ENCODE results near the gene KIF1B. TPM values are rescaled to one million over a fixed set of nuclear protein-coding genes. Genes with fewer than 3 reads are reported as not detected.
A peak's percentile ranks its signal among the peaks of the same experiment; 100 is the strongest.

The KIF1B gene
- polyA plus RNA-seq, 3 donors from 2014 or later = 1.2 to 2.4 (median 1.8) TPM

GRCh38 chr1:10387677-10388386 lies 177.5 kb downstream of the KIF1B start:
- no peak for DNase-seq
- Mint-ChIP-seq H3K27me3 (ENCODE audit: low read depth in 3 of 3) (peaks cover 0 to 3% (median 2%) of the 10 kb centered on the region in 3 donors), H3K27ac (no peak overlapping the region)

GRCh38 chr1:10388387-10388715 lies 178.0 kb downstream of the KIF1B start:
- Mint-ChIP-seq H3K9me3 (no peaks in the 10 kb centered on the region), H3K4me3 (no peak overlapping the region), H3K27ac (no peak overlapping the region), H3K36me3 (peaks cover 0 to 7% (median 3%) of the 10 kb centered on the region in 3 donors), H3K4me1 (no peaks in the 10 kb centered on the region), H3K27me3 (ENCODE audit: low read depth in 3 of 3) (peaks cover 0 to under 1% (median under 1%) of the 10 kb centered on the region in 3 donors)
- no peak for DNase-seq

More at GRCh38 chr1:10387677-10388386, 177.5 kb downstream of the KIF1B start:
- H3K4me3 Mint-ChIP-seq = no peak overlapping the region
- H3K36me3 Mint-ChIP-seq = peaks cover 0 to 12% (median 4%) of the 10 kb centered on the region in 3 donors
- no peaks in the 10 kb centered on the region for H3K9me3 Mint-ChIP-seq
- H3K4me1 Mint-ChIP-seq = no peaks in the 10 kb centered on the region

DNA sequence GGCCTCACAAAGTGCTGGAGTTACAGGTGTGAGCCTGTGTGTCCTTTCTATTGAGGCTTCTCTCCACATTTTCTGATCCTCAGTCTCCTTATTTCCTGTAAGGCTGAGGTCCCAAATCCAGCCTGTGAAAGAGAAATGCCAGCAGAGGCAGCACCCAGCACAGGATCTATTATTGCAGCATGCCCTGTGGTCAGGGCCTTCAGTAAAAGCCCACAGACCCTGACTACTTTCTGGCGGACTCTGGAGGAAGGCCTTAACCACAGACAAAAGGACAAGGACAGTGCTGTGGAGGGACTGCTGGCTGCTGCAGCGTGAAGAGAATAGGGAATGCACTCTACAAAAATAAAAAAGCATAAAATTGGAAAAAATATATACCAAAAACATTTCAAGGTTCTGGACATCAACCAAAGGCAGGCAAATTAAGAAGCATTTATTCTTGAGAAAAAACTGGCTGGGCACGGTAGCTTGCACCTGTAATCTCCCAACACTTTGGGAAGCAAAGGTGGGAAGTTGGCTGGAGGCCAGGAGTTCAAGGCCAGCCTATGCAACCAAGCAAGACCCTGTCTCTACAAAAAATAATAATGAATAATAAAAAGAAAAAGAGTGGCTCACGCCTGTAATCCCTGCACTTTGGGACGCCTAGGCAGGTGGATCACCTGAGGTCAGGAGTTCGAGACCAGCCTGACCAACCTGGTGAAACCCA lies 179.1 kb downstream of the KIF1B start:
- DNase-seq = no peak
- Mint-ChIP-seq H3K27ac (no peak overlapping the region), H3K36me3 (peaks cover 0 to under 1% (median under 1%) of the 10 kb centered on the region in 3 donors), H3K9me3 (no peaks in the 10 kb centered on the region), H3K4me3 (no peak overlapping the region), H3K4me1 (no peaks in the 10 kb centered on the region), H3K27me3 (ENCODE audit: low read depth in 3 of 3) (peaks cover 0 to 2% (median 0%) of the 10 kb centered on the region in 3 donors)

GRCh38 chr1:10396870-10397269 lies 186.5 kb downstream of the KIF1B start:
- Mint-ChIP-seq H3K27me3 (ENCODE audit: low read depth in 3 of 3) (peaks cover 0 to 5% (median 4%) of the 10 kb centered on the region in 3 donors), H3K27ac (no peak overlapping the region), H3K4me1 (peaks cover 21 to 26% of the 10 kb centered on the region in 2 donors), H3K9me3 (no peaks in the 10 kb centered on the region), H3K4me3 (peak overlapping the region in 4 of 5 donors; percentile 39 to 74 (median 46)), H3K36me3 (peaks cover 0 to 3% (median 0%) of the 10 kb centered on the region in 3 donors)
- DNase-seq = no peak

DNA sequence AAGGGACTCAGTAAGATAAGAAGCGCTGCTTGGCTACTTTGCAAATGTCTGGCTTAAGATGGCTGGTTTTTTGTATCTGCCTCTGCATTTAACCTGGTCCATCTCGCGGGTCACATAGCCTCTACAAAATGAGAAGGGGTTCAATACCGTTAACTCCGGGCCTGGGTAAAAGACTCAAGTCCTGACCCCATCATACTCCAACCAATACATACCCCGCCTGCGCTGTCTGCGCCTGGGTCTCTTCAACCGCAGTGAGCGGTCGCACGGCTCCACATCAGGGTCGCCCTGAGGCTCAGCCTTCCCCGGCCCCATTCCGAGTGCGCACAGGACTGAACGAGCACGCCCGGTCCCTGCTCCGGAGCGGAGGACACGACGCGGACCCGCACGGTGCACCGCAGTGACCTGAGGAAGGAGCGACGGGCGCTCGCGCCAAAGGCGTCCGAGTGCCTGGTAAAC lies 187.9 kb downstream of the KIF1B start:
- DNase-seq = no peak
- Mint-ChIP-seq H3K27me3 (ENCODE audit: low read depth in 3 of 3) (peaks cover 0 to 5% (median 4%) of the 10 kb centered on the region in 3 donors), H3K27ac (peak overlapping the region; percentile 51 to 88 (median 78)), H3K36me3 (peaks cover 0 to 6% (median 0%) of the 10 kb centered on the region in 3 donors), H3K4me1 (peaks cover 21 to 26% of the 10 kb centered on the region in 2 donors), H3K4me3 (peak overlapping the region; percentile 92 to 95 (median 93)), H3K9me3 (no peaks in the 10 kb centered on the region)

- H3K4me3 Mint-ChIP-seq = peak within 1 kb of the TSS; percentile 92 to 95 (median 94)
- peaks cover 0 to 4% (median 3%) of the 10 kb centered on the region in 3 donors for H3K27me3 Mint-ChIP-seq (ENCODE audit: low read depth in 3 of 3)
- H3K36me3 Mint-ChIP-seq = peaks cover 4 to 11% (median 5%) of the 10 kb centered on the region in 3 donors
- peak within 1 kb of the TSS; percentile 77 to 88 (median 80) for H3K27ac Mint-ChIP-seq
- H3K4me1 Mint-ChIP-seq = peaks cover 21 to 26% of the 10 kb centered on the region in 2 donors
- DNase-seq = peak; percentile 95 to 96 (median 95)
- no peaks in the 10 kb centered on the region for H3K9me3 Mint-ChIP-seq
These were observed 188.5 kb downstream of the KIF1B start, which contains the start of gene PGD for GRCh38 chr1:10398734-10399443. Gene PGD (plus strand): TSS chr1:10399064. CDS start chr1:10399118, 54 bp downstream.

DNA sequence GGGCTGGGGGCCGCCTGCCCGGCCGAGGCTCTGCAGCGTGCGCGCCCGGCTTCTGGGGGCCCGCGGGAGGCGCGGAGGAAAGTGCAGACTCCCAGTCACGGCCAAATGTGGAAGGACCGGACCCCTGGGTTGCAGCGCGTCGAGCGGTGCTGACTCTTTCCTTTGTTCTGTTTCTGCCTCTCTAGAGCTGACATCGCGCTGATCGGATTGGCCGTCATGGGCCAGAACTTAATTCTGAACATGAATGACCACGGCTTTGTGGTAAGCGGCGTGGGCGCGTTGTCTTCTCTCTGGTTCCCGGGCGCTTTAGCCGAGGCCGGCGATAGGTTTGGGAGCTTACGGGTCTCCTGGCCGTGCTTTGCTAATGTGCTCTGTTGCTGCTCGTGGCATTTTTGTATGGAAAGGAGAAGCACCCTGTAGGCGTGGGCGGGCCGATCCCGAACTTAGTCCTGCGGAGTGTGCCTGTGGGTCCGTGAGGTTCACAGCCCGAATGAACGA lies 189.1 kb downstream of the KIF1B start:
- peak overlapping the region; percentile 86 to 94 (median 91) for H3K4me3 Mint-ChIP-seq
- DNase-seq = no peak
- peaks cover 0 to 6% (median 3%) of the 10 kb centered on the region in 3 donors for H3K27me3 Mint-ChIP-seq (ENCODE audit: low read depth in 3 of 3)
- no peaks in the 10 kb centered on the region for H3K9me3 Mint-ChIP-seq
- peaks cover 8 to 17% (median 10%) of the 10 kb centered on the region in 3 donors for H3K36me3 Mint-ChIP-seq
- H3K4me1 Mint-ChIP-seq = peaks cover 21 to 26% of the 10 kb centered on the region in 2 donors
- H3K27ac Mint-ChIP-seq = peak overlapping the region; percentile 56 to 82 (median 78)

GRCh38 chr1:10400013-10400412 lies 189.6 kb downstream of the KIF1B start:
- H3K4me1 Mint-ChIP-seq = peaks cover 21 to 26% of the 10 kb centered on the region in 2 donors
- H3K27me3 Mint-ChIP-seq (ENCODE audit: low read depth in 3 of 3) = peaks cover 0 to 6% (median 3%) of the 10 kb centered on the region in 3 donors
- H3K9me3 Mint-ChIP-seq = no peaks in the 10 kb centered on the region
- H3K4me3 Mint-ChIP-seq = peak overlapping the region; percentile 86 to 94 (median 91)
- peak overlapping the region in 4 of 6 donors; percentile 72 to 82 (median 79) for H3K27ac Mint-ChIP-seq
- no peak for DNase-seq
- peaks cover 8 to 17% (median 12%) of the 10 kb centered on the region in 3 donors for H3K36me3 Mint-ChIP-seq

DNA sequence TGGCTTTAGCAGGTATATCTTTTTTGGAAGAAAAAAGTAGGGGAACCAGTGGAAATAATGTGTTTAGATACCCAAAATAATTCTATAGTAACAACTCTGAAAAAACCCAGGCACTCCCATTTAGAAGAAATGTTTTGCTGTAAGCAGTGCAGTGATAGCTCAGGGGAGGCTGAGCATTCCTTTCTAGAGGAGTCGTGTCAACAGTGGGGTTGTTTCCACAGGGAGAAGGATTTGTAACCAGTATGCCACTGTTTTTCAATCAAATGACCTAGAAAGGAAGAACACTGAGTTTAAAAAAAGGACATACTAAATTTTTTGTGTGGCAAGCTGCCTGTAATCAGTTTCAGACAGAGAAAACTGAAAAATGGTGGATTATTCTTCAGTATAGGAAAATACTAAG lies 190.9 kb downstream of the KIF1B start:
- Mint-ChIP-seq H3K4me1 (peaks cover 21 to 26% of the 10 kb centered on the region in 2 donors), H3K4me3 (no peak overlapping the region), H3K27me3 (ENCODE audit: low read depth in 3 of 3) (peaks cover 0 to 4% (median 3%) of the 10 kb centered on the region in 3 donors), H3K27ac (no peak overlapping the region), H3K36me3 (peaks cover 8 to 17% (median 12%) of the 10 kb centered on the region in 3 donors), H3K9me3 (no peaks in the 10 kb centered on the region)
- DNase-seq = no peak

DNA sequence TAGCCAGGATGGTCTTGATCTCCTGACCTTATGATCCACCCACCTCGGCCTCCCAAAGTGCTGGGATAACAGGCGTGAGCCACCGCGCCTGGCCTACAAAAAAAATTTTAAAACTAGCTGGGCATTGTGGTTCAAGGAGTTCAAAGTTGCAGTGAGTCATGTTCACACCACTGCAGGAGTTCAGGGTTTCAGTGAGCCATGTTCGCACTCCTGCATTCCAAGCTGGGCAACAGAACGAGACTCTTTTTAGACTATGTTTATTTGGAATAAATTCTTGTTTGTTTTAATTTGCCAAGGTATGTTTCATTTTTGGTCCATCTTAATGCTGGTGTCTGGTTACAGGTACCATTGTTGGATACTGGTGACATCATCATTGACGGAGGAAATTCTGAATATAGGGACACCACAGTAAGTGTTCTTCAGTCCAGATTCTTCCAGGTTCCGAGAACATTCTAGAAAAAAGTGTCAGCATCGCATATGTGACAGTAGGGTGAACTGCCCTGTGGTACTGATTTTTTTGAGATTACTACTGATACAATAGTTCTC lies 192.4 kb downstream of the KIF1B start:
- peaks cover 20% of the 10 kb centered on the region in 2 donors for H3K4me1 Mint-ChIP-seq
- H3K27ac Mint-ChIP-seq = no peak overlapping the region
- no peaks in the 10 kb centered on the region for H3K9me3 Mint-ChIP-seq
- H3K27me3 Mint-ChIP-seq (ENCODE audit: low read depth in 3 of 3) = peaks cover 0 to 4% (median 3%) of the 10 kb centered on the region in 3 donors
- no peak for DNase-seq
- no peak overlapping the region for H3K4me3 Mint-ChIP-seq
- peaks cover 8 to 28% (median 17%) of the 10 kb centered on the region in 3 donors for H3K36me3 Mint-ChIP-seq

- H3K36me3 Mint-ChIP-seq = peaks cover 15 to 49% (median 31%) of the 10 kb centered on the region in 3 donors
These were observed 196.8 kb downstream of the KIF1B start for GRCh38 chr1:10407201-10407600.

GRCh38 chr1:10415211-10415930 lies 205.0 kb downstream of the KIF1B start:
- H3K27me3 Mint-ChIP-seq (ENCODE audit: low read depth in 3 of 3) = no peaks in the 10 kb centered on the region
- no peak for DNase-seq
- peaks cover 0 to 3% of the 10 kb centered on the region in 2 donors for H3K4me1 Mint-ChIP-seq
- H3K4me3 Mint-ChIP-seq = no peak overlapping the region
- no peak overlapping the region for H3K27ac Mint-ChIP-seq
- H3K36me3 Mint-ChIP-seq = peaks cover 26 to 74% (median 43%) of the 10 kb centered on the region in 3 donors
- no peaks in the 10 kb centered on the region for H3K9me3 Mint-ChIP-seq

More at GRCh38 chr1:10407201-10407600, 196.8 kb downstream of the KIF1B start:
- H3K4me3 Mint-ChIP-seq = no peak overlapping the region
- H3K27ac Mint-ChIP-seq = no peak overlapping the region
- no peaks in the 10 kb centered on the region for H3K4me1 Mint-ChIP-seq
- DNase-seq = no peak
- H3K9me3 Mint-ChIP-seq = no peaks in the 10 kb centered on the region
- H3K27me3 Mint-ChIP-seq (ENCODE audit: low read depth in 3 of 3) = peaks cover 0 to 2% (median 0%) of the 10 kb centered on the region in 3 donors

Measured in immature natural killer cell (primary cell).